ENCODE measurements around the gene HS6ST1.

The HS6ST1 gene

GRCh38 chr2:128234613-128235012 is 84.1 kb downstream of the HS6ST1 start:
- Histone ChIP-seq H4K20me1 (ENCODE audit: insufficient read depth) (no peaks in the 10 kb centered on the region), H3K79me2 (ENCODE audit: insufficient read depth, low read depth) (no peaks in the 10 kb centered on the region), H3K27ac (no peak overlapping the region), H3K4me2 (no peak overlapping the region), H2AFZ (ENCODE audit: low read depth) (no peak overlapping the region), H3K4me1 (ENCODE audit: low read depth, poor library complexity, severe bottlenecking) (no peaks in the 10 kb centered on the region), H3K36me3 (ENCODE audit: insufficient read depth) (no peaks in the 10 kb centered on the region), H3K9ac (no peak overlapping the region), H3K27me3 (ENCODE audit: insufficient read depth, low read depth) (no peaks in the 10 kb centered on the region), H3K4me3 (IDR thresholded peaks at IDR 0.05; ENCODE audit: insufficient read depth, low read depth, low read length) (no peak overlapping the region)
- TF ChIP-seq, protein P1, sequence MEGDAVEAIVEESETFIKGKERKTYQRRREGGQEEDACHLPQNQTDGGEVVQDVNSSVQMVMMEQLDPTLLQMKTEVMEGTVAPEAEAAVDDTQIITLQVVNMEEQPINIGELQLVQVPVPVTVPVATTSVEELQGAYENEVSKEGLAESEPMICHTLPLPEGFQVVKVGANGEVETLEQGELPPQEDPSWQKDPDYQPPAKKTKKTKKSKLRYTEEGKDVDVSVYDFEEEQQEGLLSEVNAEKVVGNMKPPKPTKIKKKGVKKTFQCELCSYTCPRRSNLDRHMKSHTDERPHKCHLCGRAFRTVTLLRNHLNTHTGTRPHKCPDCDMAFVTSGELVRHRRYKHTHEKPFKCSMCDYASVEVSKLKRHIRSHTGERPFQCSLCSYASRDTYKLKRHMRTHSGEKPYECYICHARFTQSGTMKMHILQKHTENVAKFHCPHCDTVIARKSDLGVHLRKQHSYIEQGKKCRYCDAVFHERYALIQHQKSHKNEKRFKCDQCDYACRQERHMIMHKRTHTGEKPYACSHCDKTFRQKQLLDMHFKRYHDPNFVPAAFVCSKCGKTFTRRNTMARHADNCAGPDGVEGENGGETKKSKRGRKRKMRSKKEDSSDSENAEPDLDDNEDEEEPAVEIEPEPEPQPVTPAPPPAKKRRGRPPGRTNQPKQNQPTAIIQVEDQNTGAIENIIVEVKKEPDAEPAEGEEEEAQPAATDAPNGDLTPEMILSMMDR (conservative IDR thresholded peaks at IDR 0.05; ENCODE audit: low read depth, low read length), result no peak

- Histone ChIP-seq H3K4me3 (IDR thresholded peaks at IDR 0.05; ENCODE audit: insufficient read depth, low read depth, low read length) (peak overlapping the region; percentile 37), H4K20me1 (ENCODE audit: insufficient read depth) (no peaks in the 10 kb centered on the region), H3K27ac (no peak overlapping the region), H3K27me3 (ENCODE audit: insufficient read depth, low read depth) (no peaks in the 10 kb centered on the region), H3K9ac (no peak overlapping the region), H2AFZ (ENCODE audit: low read depth) (peak overlapping the region; percentile 76), H3K4me2 (no peak overlapping the region), H3K4me1 (ENCODE audit: low read depth, poor library complexity, severe bottlenecking) (no peaks in the 10 kb centered on the region), H3K36me3 (ENCODE audit: insufficient read depth) (no peaks in the 10 kb centered on the region), H3K79me2 (ENCODE audit: insufficient read depth, low read depth) (no peaks in the 10 kb centered on the region)
- TF ChIP-seq, protein P1 (conservative IDR thresholded peaks at IDR 0.05; ENCODE audit: low read depth, low read length), result peak; percentile 36; the same call in 1 of the 2 replicates
Observed at GRCh38 chr2:128233790-128234395, 84.8 kb downstream of the HS6ST1 start.

DNA sequence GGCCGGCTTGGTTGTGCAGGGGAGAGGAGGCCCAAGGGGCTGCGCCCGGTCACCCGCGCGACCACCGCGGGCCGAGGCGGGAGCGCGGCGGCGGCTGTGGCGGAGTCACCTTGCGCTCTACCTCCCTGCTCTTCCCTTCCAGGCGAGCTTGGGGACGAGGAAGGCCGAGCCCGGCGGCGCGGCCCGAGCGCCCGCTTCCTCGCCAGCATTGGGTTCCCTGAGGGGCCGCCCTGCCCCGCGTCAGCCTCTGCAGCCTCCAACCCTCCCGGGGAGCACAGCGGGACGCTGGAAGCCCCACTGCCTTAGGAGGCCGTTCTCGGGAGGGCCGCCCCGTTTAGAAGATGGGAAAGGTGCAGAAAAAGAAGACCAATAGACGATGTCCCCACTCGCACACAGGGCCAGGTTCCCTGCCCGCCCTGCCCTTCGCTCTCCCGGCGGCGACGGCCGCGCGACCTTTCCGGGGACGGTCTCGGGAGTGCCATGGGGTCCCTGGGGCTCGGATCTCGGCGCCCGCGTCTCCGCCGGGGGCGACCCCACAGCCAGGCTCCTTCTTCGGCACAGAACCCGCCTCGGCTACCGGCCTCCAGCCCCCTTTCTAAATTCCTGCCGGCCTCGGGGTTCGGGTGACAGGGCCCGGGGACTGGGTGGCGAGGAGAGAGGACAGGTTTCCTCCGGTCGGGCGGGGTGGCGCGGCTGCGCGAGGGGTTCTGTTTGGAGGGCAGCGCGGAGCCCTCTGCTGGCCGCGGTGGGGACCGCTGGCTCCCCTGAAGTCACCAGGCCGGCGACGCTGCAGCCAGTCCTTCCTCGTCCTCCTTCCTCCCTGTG is 85.5 kb downstream of the HS6ST1 start:
- Histone ChIP-seq H3K4me2 (peak overlapping the region; percentile 54; the same call in 1 of the 2 replicates), H3K79me2 (ENCODE audit: insufficient read depth, low read depth) (no peaks in the 10 kb centered on the region), H2AFZ (ENCODE audit: low read depth) (peak overlapping the region; percentile 76), H4K20me1 (ENCODE audit: insufficient read depth) (no peaks in the 10 kb centered on the region), H3K4me3 (IDR thresholded peaks at IDR 0.05; ENCODE audit: insufficient read depth, low read depth, low read length) (peak overlapping the region; percentile 37), H3K27me3 (ENCODE audit: insufficient read depth, low read depth) (no peaks in the 10 kb centered on the region), H3K4me1 (ENCODE audit: low read depth, poor library complexity, severe bottlenecking) (no peaks in the 10 kb centered on the region), H3K36me3 (ENCODE audit: insufficient read depth) (no peaks in the 10 kb centered on the region), H3K27ac (no peak overlapping the region), H3K9ac (peak overlapping the region; percentile 56; the same call in 1 of the 2 replicates)
- TF ChIP-seq, protein P1 (conservative IDR thresholded peaks at IDR 0.05; ENCODE audit: low read depth, low read length), result peak; percentile 71

- Histone ChIP-seq H3K4me1 (ENCODE audit: low read depth, poor library complexity, severe bottlenecking) (no peaks in the 10 kb centered on the region), H3K79me2 (ENCODE audit: insufficient read depth, low read depth) (no peaks in the 10 kb centered on the region), H3K27me3 (ENCODE audit: insufficient read depth, low read depth) (no peaks in the 10 kb centered on the region), H3K36me3 (ENCODE audit: insufficient read depth) (no peaks in the 10 kb centered on the region), H3K4me2 (no peak overlapping the region), H3K27ac (no peak overlapping the region), H3K4me3 (IDR thresholded peaks at IDR 0.05; ENCODE audit: insufficient read depth, low read depth, low read length) (no peak overlapping the region), H2AFZ (ENCODE audit: low read depth) (no peak overlapping the region), H4K20me1 (ENCODE audit: insufficient read depth) (no peaks in the 10 kb centered on the region), H3K9ac (no peak overlapping the region)
- TF ChIP-seq, protein P1 (conservative IDR thresholded peaks at IDR 0.05; ENCODE audit: low read depth, low read length), result no peak
Observed at GRCh38 chr2:128228894-128229293, 89.8 kb downstream of the HS6ST1 start.
